Islet of Langerhans (tissue), 1 donor: Measurements from ENCODE around the gene BRD4.
"Not testable (repeated sequence)": the region's sequence is repeated elsewhere in the genome, so short reads cannot be mapped to it uniquely, and the experiment has no call there.

Experiments used
- FAIRE-seq: peaks from one replicate; lab custom pipeline; 2011; peaks lifted over from hg19 to GRCh38; lab: Jason Lieb, UNC

BRD4 gene

DNA sequence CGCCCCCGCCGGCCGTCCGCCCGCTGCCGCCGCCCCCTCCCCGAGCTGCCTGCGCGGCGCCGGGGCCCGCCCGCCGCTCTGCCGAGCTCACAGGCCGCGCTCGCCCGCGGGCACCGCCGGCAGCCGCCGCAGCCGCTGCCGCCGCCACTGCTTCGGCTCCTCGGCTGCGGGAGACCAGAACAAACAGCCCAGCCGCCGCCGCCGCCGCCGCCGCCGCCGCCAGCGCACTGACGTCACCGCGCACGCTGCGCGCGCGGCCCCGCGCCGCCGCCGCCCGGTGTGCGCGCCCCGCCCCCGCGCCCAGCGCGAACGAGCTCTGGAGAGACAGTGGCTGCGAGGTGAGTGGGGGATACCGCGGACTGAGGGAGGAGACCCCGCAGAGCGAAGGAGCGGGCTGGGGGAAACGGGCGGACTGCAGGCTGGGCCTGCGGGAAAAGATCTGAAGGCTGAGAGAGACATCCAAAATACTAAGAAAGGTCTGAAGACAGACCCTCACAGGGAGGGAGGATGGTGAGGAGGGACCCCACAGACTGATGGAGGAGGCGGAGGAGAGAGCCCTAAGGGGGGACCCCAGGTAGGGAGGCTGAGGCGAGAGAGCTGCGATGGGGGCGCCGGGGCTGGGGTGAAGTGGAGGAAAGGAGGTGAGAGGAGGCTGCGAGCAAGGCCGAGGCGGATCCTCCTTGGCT is at the start of gene BRD4:
BRD4 (minus strand) TSS at position 229 of the 686 bp plus-strand sequence. CDS start 59,440 bp downstream, outside the sequence.
- no peak for FAIRE-seq

DNA sequence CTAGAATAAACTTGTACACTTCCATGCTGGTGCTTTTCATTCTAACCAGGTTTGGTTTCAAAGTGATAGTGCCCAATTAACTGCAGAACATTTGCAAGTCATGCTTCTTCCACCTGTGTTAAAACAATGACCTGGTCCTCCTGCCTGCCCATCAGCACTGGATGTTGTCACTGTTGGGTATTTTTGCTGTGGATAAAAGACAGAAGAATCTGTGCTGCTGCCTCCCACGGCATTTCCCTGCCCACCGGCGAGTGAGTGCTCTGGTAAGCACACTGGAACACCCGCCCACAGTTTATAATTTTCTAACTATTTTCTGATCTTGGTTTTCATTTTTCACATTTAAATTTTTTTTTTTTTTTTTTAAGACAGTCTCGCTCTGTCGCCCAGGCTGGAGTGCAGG is 49.5 kb upstream of the BRD4 start:
- FAIRE-seq = no peak

DNA sequence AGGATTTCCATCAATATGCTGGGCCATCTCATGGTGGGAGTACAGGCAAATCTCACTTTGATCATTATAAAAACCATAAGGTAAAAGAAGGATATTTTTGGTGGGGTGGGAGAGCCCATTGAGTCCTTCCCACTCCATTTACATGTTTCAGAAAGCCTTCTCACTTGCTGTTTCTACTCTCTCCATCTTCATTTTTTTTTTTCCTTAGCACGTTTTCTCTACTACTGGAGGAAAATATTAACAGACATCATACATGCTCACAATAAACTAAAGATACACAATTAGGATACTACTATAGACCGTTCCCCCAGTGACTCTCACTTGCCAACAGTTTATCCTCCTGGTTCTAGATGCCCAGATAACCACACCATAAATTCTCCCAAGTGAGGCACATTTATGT is 49.1 kb upstream of the BRD4 start:
- no peak for FAIRE-seq

DNA sequence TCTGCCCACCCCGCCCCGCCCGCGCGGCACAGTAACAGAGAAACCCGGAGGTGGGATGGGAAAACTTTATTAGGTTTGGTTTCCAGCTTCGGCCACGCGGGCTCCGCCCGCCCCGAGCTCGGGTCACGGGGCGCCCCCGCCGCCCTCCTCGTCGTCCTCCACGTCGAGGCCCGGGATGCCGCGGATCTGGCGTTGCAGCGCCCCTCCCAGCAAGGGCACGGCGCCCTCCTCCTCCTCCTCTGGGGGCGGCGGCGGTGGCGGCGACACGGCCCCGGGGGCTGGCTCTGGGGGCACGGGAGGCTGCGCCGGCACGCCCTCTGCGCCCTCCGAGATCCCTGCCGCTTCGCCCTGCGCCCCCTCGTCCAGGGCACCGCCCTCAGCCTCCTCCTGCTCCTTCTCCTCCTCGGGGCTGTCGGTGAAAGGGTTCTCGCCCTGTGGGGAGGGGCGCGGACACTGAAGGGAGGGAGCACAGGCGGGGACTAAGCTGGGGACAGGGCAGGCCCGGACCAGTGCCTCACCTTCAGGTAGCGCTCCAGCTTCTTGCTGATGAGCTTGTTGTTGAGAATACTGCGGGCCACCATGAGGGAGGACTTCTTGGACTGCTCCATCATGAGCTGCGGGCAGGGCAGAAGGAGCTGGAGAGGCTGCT is 47.8 kb upstream of the BRD4 start:
- no peak for FAIRE-seq

DNA sequence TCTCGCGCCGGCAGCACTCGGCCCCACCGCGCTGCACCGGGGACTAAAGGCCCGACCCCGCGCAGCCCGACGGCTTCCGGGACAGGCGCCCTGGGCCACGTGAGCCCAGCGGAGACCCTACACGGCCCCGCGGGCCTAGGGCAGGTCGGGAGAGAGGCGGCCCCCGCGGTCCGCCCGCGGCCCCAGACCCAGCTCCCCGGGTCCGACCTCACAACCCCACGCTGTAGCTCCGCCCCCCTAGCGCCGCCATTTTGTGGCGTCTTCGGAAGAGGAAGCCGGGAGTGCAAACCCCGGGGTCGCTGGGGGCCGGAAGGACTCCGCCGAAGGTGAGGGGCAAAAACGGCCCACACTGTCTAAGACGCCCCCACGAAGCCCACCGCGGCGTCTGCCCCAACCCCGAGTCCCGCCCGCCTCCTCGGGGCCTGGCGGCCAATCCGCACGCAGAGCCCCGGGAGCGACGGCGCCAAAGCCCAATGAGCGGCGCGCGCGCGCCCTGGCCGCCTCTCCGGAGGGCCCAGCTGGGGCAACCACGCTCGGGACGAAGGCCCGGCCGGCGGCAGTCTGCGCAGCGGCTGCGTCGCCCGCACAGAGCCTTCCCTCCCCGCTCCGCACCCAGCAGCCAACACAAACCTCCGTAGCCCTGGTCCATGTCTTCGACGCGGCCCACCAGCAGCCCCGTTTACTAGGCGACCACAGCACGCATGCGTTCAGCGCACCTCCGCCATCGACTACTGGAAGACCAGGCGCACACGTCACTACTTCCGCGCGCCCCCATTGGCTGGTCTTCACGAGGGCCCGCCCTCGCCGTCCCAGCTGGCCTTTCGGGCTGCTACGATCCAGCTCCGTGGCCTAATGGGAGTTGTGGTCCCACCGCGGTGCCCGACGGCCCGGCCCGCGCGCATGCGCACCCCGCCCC is 47.0 kb upstream of the BRD4 start, which contains the start of gene AKAP8:
AKAP8 (minus strand) TSS at position 705 of the 916 bp plus-strand sequence; CDS start at position 649, 56 bp downstream.
- no peak for FAIRE-seq

DNA sequence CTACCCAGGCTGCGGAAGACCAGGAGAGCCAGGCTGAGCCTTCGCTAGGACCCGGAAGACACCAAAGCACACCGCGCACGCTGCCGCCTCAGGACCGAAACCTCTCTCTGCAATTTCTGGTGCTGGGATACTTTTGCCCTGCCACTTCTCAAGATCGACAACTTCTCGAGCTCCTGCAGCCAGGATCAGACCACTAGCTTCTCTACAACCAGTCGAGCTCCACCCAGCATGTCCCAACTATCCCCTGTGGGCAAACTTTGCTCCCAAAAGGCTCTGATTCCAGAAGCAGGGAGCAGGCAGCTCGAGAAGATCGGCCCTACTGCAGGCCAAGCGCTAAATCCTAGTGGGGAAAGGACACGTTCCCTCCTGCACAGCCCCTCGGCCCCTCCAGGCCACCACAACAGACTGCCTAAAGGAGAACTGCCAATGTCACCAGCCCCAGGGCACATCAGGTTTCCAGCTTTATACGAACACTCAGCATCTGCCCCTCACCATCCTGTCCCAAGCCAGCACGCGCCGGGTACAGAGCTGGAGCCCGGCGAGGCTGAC is 46.3 kb upstream of the BRD4 start:
- FAIRE-seq = no peak

DNA sequence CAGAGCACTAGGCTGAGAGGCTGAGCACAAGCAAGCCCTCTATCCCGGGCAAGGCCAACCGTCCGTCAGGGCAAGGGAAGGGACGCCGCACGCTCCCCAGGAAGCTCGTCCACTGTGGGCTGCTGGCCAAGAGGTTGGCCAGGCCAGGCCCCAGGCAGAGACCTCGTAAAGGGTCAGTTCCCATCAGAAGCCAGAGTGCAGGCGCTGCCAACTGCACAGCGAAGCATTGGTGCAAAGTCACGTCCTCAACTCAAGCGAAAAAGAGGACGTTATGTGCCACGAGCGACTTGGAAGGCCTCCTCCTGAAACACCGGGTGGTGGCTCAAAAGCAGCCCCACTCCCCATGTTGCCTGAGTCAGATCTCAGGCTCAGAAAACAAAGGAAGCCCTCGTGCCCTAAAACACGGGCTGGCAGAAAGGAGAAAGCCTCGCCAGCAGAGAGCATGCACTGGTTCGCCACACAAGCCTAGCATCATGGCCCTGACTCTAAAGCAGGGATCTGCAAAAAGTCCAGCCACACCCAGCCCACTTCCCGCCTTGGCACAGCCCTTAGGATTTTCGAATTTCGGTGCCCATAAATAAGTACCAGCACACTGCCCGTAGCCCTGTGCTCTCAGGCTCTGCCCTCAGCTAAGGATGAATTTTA is 42.6 kb upstream of the BRD4 start:
- FAIRE-seq = no peak

DNA sequence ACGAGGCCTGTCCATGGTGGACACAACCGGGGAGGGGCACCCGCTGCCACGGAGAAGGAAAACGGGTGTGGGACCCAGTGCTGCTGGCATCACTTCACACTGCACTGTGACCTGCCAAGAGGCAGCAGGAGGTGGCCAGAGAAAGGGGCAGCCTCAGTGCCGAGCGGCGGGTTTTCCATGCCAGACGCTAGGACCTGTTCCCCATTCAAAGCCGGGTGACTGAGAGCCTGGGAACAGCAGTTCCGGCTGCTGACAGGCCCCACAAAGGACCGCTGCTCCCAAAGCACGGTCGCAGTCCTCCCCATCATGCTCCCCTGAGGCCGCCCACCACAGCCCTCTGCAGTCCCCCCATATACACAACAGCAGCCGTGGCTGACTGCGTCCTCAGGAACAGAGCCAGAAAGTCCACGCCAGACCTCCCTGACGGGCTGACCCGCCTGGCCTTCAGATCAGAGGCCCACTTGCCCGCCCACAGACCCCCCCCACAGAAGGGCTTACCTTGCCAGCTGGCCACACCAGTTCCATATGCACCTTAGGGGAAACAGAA is 41.8 kb upstream of the BRD4 start:
- FAIRE-seq = no peak

DNA sequence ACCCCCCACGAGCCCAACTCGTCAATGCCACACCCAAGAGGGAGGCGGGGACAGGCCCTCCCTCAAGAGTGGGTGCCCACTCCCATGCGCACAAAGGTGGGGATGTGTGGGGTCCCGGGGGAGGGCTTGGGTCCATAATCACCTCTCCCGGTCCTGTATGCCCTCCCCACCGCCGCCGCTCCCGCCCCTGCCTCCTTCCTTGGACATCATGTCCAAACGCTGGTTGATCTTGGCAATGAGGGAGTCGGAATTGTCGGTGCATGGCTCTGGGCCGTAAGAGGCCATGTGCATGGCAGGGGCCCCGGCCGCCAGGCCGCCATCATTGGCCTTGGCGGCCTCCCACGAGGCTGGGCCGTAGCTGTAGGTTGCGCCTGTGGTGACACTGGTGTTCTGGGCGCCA is 41.3 kb upstream of the BRD4 start:
- FAIRE-seq = no peak

DNA sequence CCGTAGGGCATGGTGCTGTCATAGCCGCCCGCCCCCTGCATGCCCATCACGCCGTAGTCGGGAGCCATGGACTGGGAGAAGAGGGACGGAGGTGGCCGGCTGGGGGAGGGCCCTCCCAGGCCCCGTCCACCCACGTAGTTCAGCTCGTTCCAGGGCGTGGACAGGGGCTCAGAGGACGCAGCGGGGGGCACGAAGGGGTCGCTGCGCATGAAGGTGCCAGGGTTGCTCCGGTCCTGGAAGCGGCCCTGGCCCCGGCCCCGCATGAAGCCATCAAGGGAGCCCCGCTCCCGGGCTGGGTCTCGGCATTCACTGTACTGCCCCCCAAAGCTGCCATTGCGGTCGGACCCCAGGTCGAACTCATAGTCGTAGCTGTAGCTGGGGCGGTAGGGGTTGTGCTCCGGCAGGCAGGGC is 40.6 kb upstream of the BRD4 start:
- no peak for FAIRE-seq

DNA sequence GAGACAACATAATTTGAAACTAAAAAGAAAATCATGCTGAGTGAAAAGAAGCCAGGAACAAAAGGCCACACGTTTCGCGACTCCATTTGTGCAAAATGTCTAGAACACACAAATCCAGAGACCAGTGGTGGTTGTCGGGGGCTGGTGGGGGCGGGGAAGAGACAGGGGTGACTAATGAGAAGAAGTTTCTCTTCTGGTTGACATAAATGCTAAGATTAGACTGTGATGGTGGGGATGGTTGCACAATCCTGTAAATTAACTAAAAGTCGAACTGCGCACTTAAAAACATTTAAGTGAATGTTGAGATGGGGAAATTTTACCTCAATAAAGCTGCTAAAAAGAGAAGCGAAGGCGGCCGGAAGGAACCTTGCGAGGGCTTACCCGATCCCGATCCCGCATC is 40.1 kb upstream of the BRD4 start:
- no peak for FAIRE-seq

DNA sequence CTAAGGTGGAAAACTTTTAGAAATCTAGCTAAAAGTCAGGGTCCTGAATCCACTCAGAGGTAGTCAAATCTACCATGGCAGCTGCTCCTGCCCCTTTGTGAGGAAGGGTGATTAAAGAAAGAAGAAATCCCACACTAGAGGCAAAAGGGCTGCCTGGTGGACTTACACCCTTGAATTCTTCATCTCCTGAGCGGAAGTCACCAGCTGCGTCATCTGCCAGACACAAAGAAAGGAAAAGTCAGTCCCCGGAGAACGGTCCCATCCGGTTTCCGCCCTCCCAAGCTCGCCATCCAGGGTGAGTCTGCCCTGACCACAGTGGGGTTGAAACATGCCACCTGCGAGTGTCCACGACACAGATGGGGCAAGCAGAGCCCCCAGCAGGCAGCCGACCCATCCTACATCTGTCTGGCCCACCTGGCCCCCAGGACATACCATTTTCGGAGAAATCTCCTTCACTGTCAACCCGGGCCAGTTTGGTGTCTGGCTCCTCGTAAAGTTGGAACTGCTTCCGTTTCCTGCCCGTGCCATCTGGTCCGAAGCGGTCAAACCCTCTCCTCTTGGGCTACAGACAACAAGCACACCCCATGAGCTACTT is 39.5 kb upstream of the BRD4 start:
- no peak for FAIRE-seq

DNA sequence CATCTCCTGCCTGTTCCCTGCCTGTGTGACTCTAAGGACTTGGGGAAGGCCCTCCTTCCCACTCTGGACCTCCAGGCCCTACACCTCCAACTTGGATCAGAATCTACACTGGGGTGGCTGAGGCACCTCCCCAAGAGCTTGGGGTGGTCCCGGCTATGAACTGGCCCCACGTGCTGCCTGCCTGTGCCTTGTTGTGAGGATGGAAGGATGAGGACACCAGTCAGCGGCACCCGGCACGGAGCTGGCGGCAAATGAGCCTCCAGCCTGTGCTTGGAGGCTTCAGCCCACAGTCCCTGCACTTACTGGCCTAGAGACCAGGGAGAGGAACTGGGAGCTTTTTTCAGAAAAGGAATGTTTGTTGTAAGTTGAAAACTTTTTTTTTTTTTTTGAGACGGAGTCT is 38.8 kb upstream of the BRD4 start:
- no peak for FAIRE-seq

DNA sequence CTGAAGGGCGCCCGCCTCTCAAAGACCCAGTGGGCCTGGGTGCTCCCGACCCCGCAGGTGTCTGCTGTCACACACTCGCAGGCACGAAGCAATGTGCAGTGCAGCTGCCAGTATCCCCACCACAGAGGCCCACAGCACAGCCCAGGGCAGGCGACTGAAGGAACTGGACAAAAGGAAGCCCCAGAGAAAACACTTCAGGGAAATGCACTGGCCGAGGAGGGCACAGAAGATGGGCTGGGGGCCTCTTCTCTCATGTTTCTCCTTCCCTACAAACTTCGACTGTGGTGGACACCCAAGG is 37.2 kb upstream of the BRD4 start:
- no peak for FAIRE-seq

DNA sequence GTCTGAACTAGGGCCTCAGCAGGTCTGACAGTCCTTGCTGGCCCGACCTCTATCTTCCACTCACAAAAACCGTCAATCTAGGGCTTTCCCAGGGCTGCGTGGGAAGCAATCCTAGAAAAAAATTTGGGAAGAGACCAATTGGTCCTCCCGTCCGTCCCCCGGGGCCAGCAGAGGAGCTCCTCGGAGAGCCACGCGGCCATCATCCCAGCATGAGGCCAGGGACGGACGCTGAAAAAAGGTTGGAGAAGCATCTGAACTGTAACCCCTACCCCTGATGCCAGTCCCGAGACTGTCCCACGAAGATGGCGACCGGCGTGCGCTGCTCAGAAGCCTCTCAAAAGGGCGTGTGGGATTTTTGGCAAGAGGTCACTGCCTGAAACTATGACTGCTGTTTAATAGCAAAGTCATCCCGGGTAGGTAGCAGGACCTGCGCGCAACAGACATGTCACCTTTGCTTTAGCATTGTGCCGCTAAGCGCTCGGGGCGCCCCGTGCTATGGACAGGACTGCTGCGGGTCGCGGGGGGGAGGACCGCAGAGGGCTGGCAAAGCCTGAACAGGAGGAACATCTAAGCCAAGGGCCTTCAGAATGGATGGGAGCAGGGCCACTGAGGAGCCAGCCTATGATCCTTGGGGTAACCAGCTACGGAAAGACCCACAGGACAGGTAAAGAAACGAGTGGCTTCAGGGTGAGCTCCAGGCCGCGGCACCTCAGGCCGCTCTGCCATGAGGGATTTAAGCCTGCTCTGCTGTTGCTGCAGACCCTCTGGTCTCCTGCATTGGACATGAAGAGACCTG is 36.7 kb upstream of the BRD4 start:
- FAIRE-seq = no peak

DNA sequence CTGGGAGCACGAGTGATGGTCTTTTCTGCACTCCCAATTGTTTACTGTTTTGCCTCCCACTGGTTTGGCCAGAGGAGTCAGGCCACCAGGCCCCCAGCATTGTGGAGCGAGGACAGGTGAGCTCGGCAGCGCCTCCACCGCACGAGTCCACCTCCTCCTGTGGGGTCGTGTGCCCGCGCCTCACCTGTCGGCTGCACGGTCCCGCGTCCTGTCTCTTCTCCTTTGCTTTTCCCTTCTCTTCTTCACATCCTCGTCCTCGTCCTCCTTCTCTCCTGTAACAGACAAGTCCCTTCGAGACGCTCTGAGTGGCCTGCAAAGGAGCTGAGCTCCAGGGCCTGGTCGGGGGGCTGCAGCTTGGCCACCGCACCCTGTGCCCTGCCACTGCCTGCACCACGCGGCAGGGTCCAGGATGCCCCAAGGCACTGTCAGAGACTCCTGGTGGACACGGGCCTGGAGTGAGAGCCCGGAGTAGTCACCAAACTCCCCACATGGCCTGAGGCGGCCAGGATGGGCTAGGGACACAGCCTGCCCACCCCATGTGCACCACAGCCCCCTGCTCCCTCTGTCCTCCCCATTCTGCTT is 35.8 kb upstream of the BRD4 start:
- no peak for FAIRE-seq

DNA sequence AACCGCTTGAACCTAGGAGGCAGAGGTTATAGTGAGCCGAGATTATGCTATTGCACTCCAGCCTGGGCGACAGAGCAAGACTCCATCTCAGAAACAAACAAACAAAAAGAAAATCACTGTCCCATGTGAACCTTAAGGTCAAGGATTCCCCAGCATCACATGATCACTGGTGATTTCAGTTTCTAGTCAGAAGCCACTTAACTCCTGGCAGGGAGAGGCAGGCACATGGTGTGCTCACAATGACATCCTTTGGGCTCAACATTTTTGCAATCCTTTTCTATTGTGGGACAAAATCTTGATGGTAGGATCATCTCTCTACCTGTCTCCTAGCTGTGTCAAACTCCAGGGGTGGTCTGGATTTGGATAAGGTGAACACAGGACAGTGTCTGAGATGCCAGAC is 35.1 kb upstream of the BRD4 start:
- no peak for FAIRE-seq

DNA sequence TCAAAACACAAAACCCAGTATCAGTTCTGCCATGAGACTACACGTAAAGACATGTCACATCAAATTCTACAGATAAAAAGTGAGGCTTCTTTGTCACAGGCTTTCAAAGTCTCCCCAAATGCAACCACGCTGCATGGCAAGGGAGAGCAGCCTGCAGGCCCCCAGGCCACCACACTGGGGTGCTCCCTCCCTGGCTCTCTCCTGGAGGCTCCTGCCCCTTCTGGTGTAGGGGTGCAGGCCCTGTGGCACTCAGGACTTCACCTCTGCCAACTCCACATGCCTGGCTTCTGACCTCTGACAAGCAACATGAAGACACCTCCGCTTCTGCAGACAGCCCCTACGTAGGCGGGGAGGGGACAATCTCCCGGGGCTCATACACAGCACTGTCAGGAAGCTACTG is 32.9 kb upstream of the BRD4 start:
- no peak for FAIRE-seq

DNA sequence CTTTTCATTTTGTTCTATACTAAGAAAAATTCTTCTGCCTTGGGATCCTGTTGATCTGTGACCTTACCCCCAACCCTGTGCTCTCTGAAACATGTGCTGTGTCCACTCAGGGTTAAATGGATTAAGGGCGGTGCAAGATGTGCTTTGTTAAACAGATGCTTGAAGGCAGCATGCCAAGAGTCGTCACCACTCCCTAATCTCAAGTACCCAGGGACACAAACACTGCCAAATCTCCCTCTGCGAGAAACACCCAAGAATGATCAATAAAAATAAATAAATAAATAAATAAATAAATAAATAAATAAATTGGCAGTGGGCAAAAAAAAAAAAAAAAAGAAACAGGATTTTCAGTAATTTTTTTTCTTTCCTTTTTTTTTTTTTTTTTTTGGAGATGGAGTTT is 31.5 kb upstream of the BRD4 start:
- FAIRE-seq = not testable (repeated sequence)

DNA sequence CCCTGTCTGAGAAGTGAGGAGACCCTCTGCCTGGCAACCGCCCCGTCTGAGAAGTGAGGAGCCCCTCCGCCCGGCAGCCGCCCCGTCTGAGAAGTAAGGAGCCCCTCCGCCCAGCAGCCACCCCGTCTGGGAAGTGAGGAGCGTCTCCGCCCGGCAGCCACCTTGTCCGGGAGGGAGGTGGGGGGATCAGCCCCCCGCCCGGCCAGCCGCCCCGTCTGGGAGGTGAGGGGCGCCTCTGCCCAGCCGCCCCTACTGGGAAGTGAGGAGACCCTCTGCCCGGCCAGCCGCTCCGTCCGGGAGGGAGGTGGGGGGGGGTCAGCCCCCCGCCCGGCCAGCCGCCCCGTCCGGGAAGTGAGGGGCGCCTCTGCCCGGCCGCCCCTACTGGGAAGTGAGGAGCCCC is 30.7 kb upstream of the BRD4 start:
- FAIRE-seq = not testable (repeated sequence)
